ENCODE results near the gene PRADC1. TPM values are rescaled to one million over a fixed set of nuclear protein-coding genes. Genes with fewer than 3 reads are reported as not detected.

The PRADC1 gene
- total RNA-seq, 4 donors from 2014 or later = 14.3 to 65.2 (median 33.2) TPM

DNA sequence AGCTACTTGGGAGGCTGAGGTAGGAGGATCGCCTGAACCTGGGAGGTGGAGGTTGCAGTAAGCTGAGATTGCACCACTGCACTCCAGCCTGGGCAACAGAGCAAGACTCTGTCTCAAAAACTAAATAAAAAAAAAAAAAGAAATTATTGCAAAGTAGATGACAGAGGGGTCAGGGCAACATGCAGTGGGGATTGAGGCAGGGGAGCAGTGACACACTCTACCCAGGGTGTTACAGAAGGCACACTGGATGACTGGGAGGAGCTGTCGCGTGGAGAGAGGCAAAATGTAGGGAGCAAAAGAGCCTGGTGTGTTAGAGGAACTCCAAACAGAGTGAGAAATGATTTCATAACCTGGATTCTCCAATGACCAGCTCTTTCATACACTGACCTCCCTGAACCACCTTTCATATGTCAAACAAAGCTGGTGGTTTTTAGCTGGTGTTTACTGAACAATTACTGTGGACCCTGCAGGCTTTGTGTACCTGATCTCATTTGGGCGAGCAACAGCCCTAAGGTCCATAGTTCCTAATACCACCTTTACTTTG lies 29.1 kb upstream of the PRADC1 start:
- WGBS, 2 donors = 93 to 97% methylated on average over 4 of the region's 4 CpGs
- no peaks in the 10 kb centered on the region for H3K36me3 ChIP-seq
- no peak for DNase-seq
- H3K27me3 ChIP-seq = no peaks in the 10 kb centered on the region
- no peaks in the 10 kb centered on the region for H3K9me3 ChIP-seq
- H3K27ac ChIP-seq = no peak overlapping the region
- no peak for TF ChIP-seq POLR2A (IDR thresholded peaks at IDR 0.05)
- TF ChIP-seq, protein P1, sequence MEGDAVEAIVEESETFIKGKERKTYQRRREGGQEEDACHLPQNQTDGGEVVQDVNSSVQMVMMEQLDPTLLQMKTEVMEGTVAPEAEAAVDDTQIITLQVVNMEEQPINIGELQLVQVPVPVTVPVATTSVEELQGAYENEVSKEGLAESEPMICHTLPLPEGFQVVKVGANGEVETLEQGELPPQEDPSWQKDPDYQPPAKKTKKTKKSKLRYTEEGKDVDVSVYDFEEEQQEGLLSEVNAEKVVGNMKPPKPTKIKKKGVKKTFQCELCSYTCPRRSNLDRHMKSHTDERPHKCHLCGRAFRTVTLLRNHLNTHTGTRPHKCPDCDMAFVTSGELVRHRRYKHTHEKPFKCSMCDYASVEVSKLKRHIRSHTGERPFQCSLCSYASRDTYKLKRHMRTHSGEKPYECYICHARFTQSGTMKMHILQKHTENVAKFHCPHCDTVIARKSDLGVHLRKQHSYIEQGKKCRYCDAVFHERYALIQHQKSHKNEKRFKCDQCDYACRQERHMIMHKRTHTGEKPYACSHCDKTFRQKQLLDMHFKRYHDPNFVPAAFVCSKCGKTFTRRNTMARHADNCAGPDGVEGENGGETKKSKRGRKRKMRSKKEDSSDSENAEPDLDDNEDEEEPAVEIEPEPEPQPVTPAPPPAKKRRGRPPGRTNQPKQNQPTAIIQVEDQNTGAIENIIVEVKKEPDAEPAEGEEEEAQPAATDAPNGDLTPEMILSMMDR (IDR thresholded peaks at IDR 0.05) = no peak
- intact Hi-C loops (cut with DNase I) = no loop called here
- no peaks in the 10 kb centered on the region for H3K4me1 ChIP-seq
- no peak overlapping the region for H3K4me3 ChIP-seq (replicated peaks in 1 of 3)

DNA sequence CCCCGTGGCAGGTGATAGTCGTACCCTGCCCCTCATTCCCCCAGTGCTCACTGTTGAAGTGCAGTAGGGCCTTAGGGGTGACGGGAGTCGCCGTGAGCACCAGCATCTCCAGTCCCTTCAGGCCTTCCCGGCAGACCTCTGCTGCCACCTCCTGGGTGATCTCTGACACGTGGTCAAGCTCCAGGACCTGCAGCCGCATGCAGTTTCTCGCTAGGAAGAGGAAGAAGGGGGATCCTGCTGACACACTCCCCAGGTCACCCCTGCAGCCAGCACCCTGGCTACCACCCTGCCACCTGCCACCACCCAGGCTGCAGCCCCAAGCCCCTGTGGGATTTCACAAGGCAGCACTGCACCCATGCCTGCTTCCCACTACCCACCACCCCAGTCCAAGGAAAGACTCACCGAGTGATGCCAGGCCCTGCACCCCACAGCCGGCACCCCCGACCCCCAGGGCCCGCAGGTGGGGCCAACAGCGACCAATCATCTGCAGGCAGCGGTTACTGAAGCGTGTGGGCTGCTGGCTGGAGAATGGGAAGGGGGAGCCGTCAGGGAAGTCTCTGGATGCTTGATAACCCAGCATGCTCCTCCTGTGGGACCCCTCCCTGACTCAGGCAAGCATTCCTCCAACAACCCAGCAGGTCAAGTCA lies 27.4 kb upstream of the PRADC1 start:
- no peak for TF ChIP-seq POLR2A (IDR thresholded peaks at IDR 0.05)
- TF ChIP-seq, protein P1 (IDR thresholded peaks at IDR 0.05) = peak in 1 of 6 experiments; percentile 33
- Histone ChIP-seq H3K27ac (no peak overlapping the region), H3K27me3 (no peaks in the 10 kb centered on the region), H3K4me1 (no peaks in the 10 kb centered on the region), H3K4me3 (replicated peaks in 1 of 3) (no peak overlapping the region), H3K36me3 (no peaks in the 10 kb centered on the region), H3K9me3 (no peaks in the 10 kb centered on the region)
- 20 to 44% methylated on average over 5 to 9 of the region's 17 CpGs for WGBS, 2 donors
- intact Hi-C loops (cut with DNase I) = no loop called here
- peak; percentile 30 for DNase-seq

DNA sequence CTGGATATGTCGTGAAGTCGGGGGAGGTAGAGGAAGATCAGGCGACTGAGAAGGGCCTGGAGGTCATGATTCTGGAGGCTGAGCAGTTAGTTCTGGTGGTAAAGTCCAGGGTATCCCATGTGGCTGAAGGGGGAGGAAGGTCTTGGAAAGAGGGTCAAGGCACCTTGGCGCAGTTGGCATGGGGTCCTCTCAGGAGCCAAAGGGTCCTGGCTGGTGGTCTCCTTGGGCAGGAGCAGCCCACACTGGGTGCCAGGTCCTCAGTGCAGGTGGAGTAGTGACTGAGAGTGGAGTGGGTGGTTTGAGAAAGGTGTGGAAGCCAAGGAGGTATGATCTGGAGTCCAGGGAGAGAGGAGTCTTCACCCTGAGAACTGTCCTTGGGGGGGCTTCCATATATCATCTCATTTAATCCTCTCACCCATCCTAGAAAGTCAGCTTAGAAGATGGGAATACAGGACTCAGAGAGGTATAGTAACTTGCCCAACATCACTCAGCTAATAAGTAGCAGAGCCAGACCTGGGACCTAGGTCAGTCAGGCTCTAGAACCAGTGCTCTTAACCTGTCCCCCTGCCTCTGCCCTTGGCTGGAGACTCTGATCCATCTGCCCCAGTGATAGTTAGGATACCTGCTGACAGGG lies 26.8 kb upstream of the PRADC1 start:
- intact Hi-C loops (cut with DNase I) = no loop called here
- no peak for DNase-seq
- Histone ChIP-seq H3K36me3 (no peaks in the 10 kb centered on the region), H3K4me3 (replicated peaks in 1 of 3) (no peak overlapping the region), H3K4me1 (no peaks in the 10 kb centered on the region), H3K9me3 (no peaks in the 10 kb centered on the region), H3K27ac (no peak overlapping the region), H3K27me3 (no peaks in the 10 kb centered on the region)
- TF ChIP-seq, protein P1 (IDR thresholded peaks at IDR 0.05) = no peak
- no peak for TF ChIP-seq POLR2A (IDR thresholded peaks at IDR 0.05)
- WGBS, 2 donors = 90 to 95% methylated on average over 4 of the region's 4 CpGs

DNA sequence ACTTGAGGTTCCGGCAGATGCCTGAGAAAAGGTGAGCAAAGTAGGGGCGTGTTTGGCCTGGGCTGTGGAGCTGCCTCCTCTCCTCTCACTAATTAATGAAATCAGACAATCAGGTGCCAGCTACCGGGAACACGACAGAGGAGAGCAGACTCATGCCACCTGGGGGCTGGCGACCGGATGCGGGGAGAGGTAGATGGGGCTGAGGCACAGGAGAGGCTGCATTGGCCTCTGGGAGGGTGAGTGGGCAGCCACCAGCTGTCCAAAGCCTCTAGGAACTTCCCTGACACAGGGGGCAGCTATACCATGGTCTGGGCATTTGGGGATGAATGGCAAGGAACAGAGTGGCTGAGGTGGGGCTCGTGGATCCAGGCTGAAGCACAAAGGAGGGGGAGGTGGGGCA lies 26.2 kb upstream of the PRADC1 start:
- WGBS, 2 donors = 88 to 93% methylated on average over 8 of the region's 8 CpGs
- TF ChIP-seq, protein P1 (IDR thresholded peaks at IDR 0.05) = no peak
- TF ChIP-seq POLR2A (IDR thresholded peaks at IDR 0.05) = no peak
- H3K4me1 ChIP-seq = no peaks in the 10 kb centered on the region
- H3K36me3 ChIP-seq = peaks cover under 1 to 2% of the 10 kb centered on the region in 2 donors
- no peak overlapping the region for H3K27ac ChIP-seq
- no peaks in the 10 kb centered on the region for H3K27me3 ChIP-seq
- no peak for DNase-seq
- no peak overlapping the region for H3K4me3 ChIP-seq (replicated peaks in 1 of 3)
- H3K9me3 ChIP-seq = no peaks in the 10 kb centered on the region
- intact Hi-C loops (cut with DNase I) = no loop called here

DNA sequence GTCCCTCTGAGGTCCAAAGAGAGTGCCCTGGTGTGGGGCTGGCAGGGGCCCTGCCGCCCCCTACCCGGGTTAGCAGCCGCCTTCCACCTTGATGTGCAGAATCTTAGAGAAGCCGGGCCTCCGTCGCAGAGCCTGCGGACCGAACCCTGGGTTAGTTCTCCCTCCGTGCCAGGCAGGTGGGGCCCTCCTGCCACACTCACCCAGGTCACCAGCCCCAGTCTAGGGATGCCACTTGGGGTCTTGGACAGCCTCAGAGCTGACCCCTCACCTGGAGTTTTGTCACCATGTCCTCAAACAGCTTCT lies 25.8 kb upstream of the PRADC1 start:
- Histone ChIP-seq H3K36me3 (peaks cover 5 to 6% of the 10 kb centered on the region in 2 donors), H3K27ac (no peak overlapping the region), H3K4me1 (no peaks in the 10 kb centered on the region), H3K4me3 (replicated peaks in 1 of 3) (no peak overlapping the region), H3K9me3 (no peaks in the 10 kb centered on the region), H3K27me3 (no peaks in the 10 kb centered on the region)
- TF ChIP-seq, protein P1 (IDR thresholded peaks at IDR 0.05) = no peak
- no peak for TF ChIP-seq POLR2A (IDR thresholded peaks at IDR 0.05)
- DNase-seq = no peak
- WGBS, 2 donors = 97 to 98% methylated on average over 9 of the region's 9 CpGs
- intact Hi-C loops (cut with DNase I) = no loop called here

All from thyroid gland (tissue), 4 donors.